Testis (tissue), 2 donors: ENCODE data around the gene TRIB2.

Experiments
- CTCF ChIP-seq, 3 experiments: fragments of 450-650 bp in 2 of 3; fragments of 200-600 bp in 1 of 3; sonication (generic) in 1 of 3; IDR thresholded peaks; one replicate each; pipeline ENCODE4 v1.5.1; 2016 to 2019; ENCODE audit warnings: antibody characterized with exemption in 3 of 3, mild to moderate bottlenecking in 2 of 3, moderate library complexity in 1 of 3
- POLR2A ChIP-seq: fragments of 450-650 bp; IDR thresholded peaks from one replicate; pipeline ENCODE4 v1.6.1; 2017; ENCODE audit warnings: antibody characterized with exemption, mild to moderate bottlenecking, moderate library complexity

- TF ChIP-seq CTCF (IDR thresholded peaks at IDR 0.05) = no peak
- no peak for TF ChIP-seq POLR2A
Measured at GRCh38 chr2:12763486-12763885, 46.8 kb downstream of the TRIB2 start.
